Measurements from ENCODE around the gene CYBA. TPM values are rescaled to one million over a fixed set of nuclear protein-coding genes. Genes with fewer than 3 reads are reported as not detected.
A peak's percentile ranks its signal among the peaks of the same experiment; 100 is the strongest.

The CYBA gene
- total and polyA plus RNA-seq, 2 donors (not counting 1 experiment from before 2014, with no cell fraction given) = 701 to 1,336 TPM

GRCh38 chr16:88665148-88665547, 14.3 kb upstream of the CYBA start:
- ChIA-PET CTCF (interaction anchor here (1.0 to 3.0 kb wide), 7 partner anchors 9 to 72 kb away, joined by 3 to 13 read pairs (median 4); partner anchors contain the start of gene IL17C), POLR2A (interaction anchor here (0.6 kb wide), 1 partner anchor 134 kb away, joined by 3 read pairs; no protein-coding TSS in a partner anchor)
- Mint-ChIP-seq H3K4me1 (peaks cover 29% of the 10 kb centered on the region), H3K9me3 (ENCODE audit: insufficient read depth) (no peaks in the 10 kb centered on the region), H3K27ac (peak overlapping the region; percentile 61), H3K4me3 (peak overlapping the region; percentile 80), H3K27me3 (no peaks in the 10 kb centered on the region)
- intact Hi-C loops (cut with micrococcal nuclease) = no loop called here
- H3K4me1 ChIP-seq (ENCODE audit: control insufficient read depth in 2 of 2, insufficient read depth in 2 of 2, low read length in 2 of 2) = peaks cover 18 to 30% of the 10 kb centered on the region in 2 donors
- no peak overlapping the region for H3K9ac ChIP-seq (ENCODE audit: low read length)
- no peak overlapping the region for H3K4me3 ChIP-seq (ENCODE audit: control extremely low read depth in 1 of 5, extremely low read depth in 1 of 5, insufficient read depth in 1 of 5, low read depth in 2 of 5, low read length in 4 of 5)
- DNase-seq (no peak), ATAC-seq (ENCODE audit: low read depth) (no peak)
- H3K4me2 ChIP-seq (replicated peaks; ENCODE audit: low read depth, low read length, poor library complexity, severe bottlenecking) = no peak overlapping the region
- peaks cover 0 to under 1% of the 10 kb centered on the region in 2 experiments for H3K36me3 ChIP-seq (replicated peaks in 1 of 2; ENCODE audit: control extremely low read depth in 1 of 2, control insufficient read depth in 1 of 2, extremely low read depth in 1 of 2, insufficient read depth in 2 of 2, low read length in 1 of 2)
- no peaks in the 10 kb centered on the region for H3K27me3 ChIP-seq (replicated peaks in 1 of 4; ENCODE audit: control extremely low read depth in 1 of 4, control insufficient read depth in 3 of 4, insufficient read depth in 4 of 4, low read length in 3 of 4)
- no peak overlapping the region for H3K27ac ChIP-seq (ENCODE audit: low read length in 2 of 2)
- WGBS (ENCODE audit: insufficient coverage) = 82% methylated on average over 4 of the region's 4 CpGs
- H2AFZ ChIP-seq (ENCODE audit: insufficient read depth, low read depth, low read length, poor library complexity, severe bottlenecking) = no peak overlapping the region
- peaks cover 27% of the 10 kb centered on the region for H3K79me2 ChIP-seq (ENCODE audit: control insufficient read depth, insufficient read depth, low read length)
- no peak for TF ChIP-seq CTCF (IDR thresholded peaks at IDR 0.05)
- no peak for TF ChIP-seq EZH2 (IDR thresholded peaks at IDR 0.05; ENCODE audit: borderline replicate concordance, insufficient read depth, low read depth, low read length, poor library complexity, severe bottlenecking)
- H3K9me3 ChIP-seq (ENCODE audit: control extremely low read depth in 1 of 3, control insufficient read depth in 2 of 3, insufficient read depth in 1 of 3, low read length in 2 of 3) = no peaks in the 10 kb centered on the region
- H4K20me1 ChIP-seq (ENCODE audit: control insufficient read depth, insufficient read depth, low read length, poor library complexity, severe bottlenecking) = no peaks in the 10 kb centered on the region

GRCh38 chr16:88662843-88663606, 12.2 kb upstream of the CYBA start, which contains the start of gene MVD:
MVD (minus strand) TSS chr16:88663091; CDS start chr16:88663080, 11 bp downstream.
- Histone ChIP-seq H3K27me3 (replicated peaks in 1 of 4; ENCODE audit: control extremely low read depth in 1 of 4, control insufficient read depth in 3 of 4, insufficient read depth in 4 of 4, low read length in 3 of 4) (no peaks in the 10 kb centered on the region), H2AFZ (ENCODE audit: insufficient read depth, low read depth, low read length, poor library complexity, severe bottlenecking) (peak within 1 kb of the TSS; percentile 96), H4K20me1 (ENCODE audit: control insufficient read depth, insufficient read depth, low read length, poor library complexity, severe bottlenecking) (no peaks in the 10 kb centered on the region), H3K9me3 (ENCODE audit: control extremely low read depth in 1 of 3, control insufficient read depth in 2 of 3, insufficient read depth in 1 of 3, low read length in 2 of 3) (no peaks in the 10 kb centered on the region), H3K36me3 (replicated peaks in 1 of 2; ENCODE audit: control extremely low read depth in 1 of 2, control insufficient read depth in 1 of 2, extremely low read depth in 1 of 2, insufficient read depth in 2 of 2, low read length in 1 of 2) (peaks cover 0 to 4% of the 10 kb centered on the region in 2 experiments), H3K9ac (ENCODE audit: low read length) (peak within 1 kb of the TSS; percentile 91), H3K4me3 (ENCODE audit: control extremely low read depth in 1 of 5, extremely low read depth in 1 of 5, insufficient read depth in 1 of 5, low read depth in 2 of 5, low read length in 4 of 5) (peak within 1 kb of the TSS; percentile 49 to 89 (median 88)), H3K79me2 (ENCODE audit: control insufficient read depth, insufficient read depth, low read length) (peaks cover 48% of the 10 kb centered on the region), H3K4me1 (ENCODE audit: control insufficient read depth in 2 of 2, insufficient read depth in 2 of 2, low read length in 2 of 2) (peaks cover 18 to 30% of the 10 kb centered on the region in 2 donors), H3K27ac (ENCODE audit: low read length in 2 of 2) (peak within 1 kb of the TSS; percentile 62 to 88), H3K4me2 (replicated peaks; ENCODE audit: low read depth, low read length, poor library complexity, severe bottlenecking) (peak within 1 kb of the TSS; percentile 94)
- POLR2A ChIA-PET = interaction anchor here (0.6 to 1.9 kb wide), 7 partner anchors 11 to 38 kb away, joined by 3 to 6 read pairs (median 4); no protein-coding TSS in a partner anchor
- Mint-ChIP-seq H3K4me1 (peaks cover 31% of the 10 kb centered on the region), H3K4me3 (peak within 1 kb of the TSS; percentile 92), H3K9me3 (ENCODE audit: insufficient read depth) (no peaks in the 10 kb centered on the region), H3K27ac (peak within 1 kb of the TSS; percentile 93), H3K27me3 (no peaks in the 10 kb centered on the region)
- under 1% methylated on average over 88 of the region's 88 CpGs for WGBS (ENCODE audit: insufficient coverage)
- ATAC-seq (ENCODE audit: low read depth) (peak; percentile 96), DNase-seq (peak; percentile 97)
- CTCF ChIA-PET = interaction anchor here (0.7 to 3.0 kb wide), 2 partner anchors 18 to 22 kb away, joined by 3 to 13 read pairs; no protein-coding TSS in a partner anchor
- intact Hi-C loops (cut with micrococcal nuclease) = loop anchor here (1.0 to 2.0 kb wide), 7 partner anchors 12 to 140 kb away; partner anchors contain the start of genes CDT1, CTU2, CYBA and RNF166
- TF ChIP-seq CTCF (IDR thresholded peaks at IDR 0.05) (no peak), EZH2 (IDR thresholded peaks at IDR 0.05; ENCODE audit: borderline replicate concordance, insufficient read depth, low read depth, low read length, poor library complexity, severe bottlenecking) (no peak)
